Right hindlimb (tissue), 1 donor: ENCODE measurements around the gene CCND3.
"Not testable (repeated sequence)": the region's sequence is repeated elsewhere in the genome, so short reads cannot be mapped to it uniquely, and the experiment has no call there.

Experiments used
- DNase-seq: peaks from one replicate; pipeline ENCODE4 v3.0.0-alpha.2; 2018

The CCND3 gene

DNA sequence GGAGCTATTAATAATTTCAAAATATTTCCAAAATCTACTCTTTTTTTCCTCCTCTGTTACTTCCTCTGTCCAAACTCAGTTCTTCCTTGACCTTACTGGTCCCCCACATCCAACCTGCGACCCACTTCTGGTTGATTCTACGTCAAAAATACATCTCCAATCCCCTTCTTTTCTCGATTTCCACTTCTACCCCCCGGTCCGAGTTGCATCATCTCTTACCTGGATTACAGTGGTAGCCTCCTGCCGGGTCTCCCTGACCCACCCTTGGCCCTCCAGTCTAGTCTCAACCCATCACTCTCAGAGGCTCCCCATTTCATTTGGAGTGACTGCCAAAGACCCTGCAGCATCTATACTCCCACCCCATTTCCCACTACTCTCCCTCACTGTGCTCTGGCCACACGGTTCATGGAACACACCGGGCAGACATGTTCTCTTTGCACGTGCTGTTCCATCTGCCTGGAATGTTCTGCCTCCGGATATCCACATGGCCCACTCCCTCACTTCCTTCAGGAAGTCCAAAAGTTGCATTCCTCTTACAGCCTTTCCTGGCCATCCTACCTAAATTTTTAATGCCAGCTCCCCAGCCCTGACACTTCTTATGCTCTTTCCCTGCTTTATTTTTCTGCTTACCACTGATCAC is 6.1 kb upstream of the CCND3 start:
- DNase-seq: no peak

DNA sequence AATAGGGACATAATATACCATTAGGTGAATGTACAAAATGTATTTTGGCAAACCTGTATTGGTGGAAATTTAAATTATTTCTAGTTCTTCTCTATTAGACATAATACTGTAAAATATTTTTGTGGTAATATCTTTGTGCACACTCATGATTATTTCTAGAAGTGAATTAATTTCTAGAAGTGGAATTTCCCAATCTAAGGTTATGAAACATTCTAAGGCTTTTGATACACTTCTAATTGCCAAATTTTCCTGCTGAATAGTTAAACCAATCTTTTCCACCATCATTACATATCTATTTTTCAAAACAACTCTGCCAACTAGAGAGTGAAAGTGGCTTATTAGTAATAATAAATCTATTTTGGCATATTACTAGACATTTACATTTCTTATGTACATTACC is 1.8 kb upstream of the CCND3 start:
- no peak for DNase-seq

DNA sequence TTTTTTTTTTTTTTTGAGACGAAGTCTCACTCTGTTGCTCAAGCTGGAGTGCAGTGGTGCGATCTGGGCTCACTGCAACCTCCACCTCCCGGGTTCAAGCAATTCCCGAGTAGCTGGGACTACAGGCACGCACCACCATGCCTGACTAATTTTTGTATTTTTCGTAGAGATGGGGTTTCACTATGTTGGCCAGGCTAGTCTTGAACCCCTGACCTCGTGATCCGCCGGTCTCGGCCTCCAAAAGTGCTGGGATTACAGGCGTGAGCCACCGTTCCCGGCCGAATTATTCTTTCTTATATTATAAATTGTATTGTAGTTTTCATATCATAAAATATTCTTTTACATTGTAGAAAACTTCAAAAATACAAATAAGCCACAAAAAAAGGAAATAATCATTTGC is 1.3 kb upstream of the CCND3 start:
- not testable (repeated sequence) for DNase-seq

DNA sequence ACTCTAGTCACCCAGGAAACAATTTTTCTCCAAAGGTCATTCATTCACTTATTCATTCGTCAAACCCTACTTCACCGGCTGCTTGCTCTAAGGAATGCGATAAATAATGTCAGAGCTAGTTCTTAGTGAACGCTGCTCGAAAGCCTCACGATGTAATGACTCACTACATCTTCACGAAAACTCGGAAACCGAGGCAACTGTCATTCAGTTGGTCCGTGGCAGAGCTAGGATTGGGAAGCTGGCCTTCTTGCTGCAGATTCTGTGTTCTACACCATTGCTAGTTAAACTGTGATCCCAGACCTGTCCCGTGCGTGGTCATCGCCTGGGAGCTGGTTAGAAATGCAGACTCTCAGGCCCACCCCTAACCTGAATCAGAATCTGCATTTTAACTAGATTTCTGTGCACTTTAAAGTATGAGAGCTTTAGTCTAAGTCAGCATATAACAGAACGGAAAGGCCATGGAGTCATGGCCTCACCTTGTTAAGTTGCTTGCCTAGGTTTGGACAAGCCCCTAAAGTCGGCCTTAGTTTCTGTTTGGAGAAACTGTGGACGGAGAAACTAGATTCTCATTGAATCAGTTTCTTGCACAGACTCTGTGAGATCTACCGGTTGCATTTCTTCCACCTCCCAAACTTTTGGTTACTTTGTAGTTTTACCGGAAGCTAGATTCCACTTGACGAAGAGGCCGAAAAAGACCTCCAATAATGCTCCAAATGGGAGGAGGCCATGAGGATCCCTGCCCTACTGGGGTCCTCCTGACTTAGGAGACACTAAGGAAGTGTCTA is 651 bp upstream of the CCND3 start:
- DNase-seq: no peak

DNA sequence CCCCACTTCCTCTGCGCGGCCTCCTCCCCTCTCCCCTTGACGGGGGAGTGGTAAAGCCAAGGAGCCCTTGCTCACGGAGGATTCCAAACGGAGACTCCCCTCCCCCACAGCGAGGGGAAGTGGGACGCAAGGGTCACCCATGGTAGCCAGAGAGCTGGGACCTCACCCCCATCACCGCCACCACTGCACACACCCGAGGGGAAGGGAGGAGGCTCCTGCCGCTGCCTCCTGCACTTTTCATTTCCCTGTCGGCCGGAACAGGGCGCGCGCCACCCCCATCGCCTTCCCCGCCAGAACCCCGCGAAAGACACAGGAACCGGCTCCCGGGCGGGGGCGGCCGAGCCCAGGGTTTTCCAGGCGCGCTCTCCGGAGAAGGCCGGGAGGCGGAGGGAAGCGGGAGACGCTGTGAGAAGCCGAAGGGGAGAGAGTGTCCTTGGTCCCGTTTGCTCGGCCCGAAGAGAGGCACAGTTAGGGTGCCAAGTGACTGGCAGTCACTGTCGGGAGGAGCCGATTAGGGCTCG is 789 bp downstream of the CCND3 start:
- DNase-seq: peak; percentile 71

DNA sequence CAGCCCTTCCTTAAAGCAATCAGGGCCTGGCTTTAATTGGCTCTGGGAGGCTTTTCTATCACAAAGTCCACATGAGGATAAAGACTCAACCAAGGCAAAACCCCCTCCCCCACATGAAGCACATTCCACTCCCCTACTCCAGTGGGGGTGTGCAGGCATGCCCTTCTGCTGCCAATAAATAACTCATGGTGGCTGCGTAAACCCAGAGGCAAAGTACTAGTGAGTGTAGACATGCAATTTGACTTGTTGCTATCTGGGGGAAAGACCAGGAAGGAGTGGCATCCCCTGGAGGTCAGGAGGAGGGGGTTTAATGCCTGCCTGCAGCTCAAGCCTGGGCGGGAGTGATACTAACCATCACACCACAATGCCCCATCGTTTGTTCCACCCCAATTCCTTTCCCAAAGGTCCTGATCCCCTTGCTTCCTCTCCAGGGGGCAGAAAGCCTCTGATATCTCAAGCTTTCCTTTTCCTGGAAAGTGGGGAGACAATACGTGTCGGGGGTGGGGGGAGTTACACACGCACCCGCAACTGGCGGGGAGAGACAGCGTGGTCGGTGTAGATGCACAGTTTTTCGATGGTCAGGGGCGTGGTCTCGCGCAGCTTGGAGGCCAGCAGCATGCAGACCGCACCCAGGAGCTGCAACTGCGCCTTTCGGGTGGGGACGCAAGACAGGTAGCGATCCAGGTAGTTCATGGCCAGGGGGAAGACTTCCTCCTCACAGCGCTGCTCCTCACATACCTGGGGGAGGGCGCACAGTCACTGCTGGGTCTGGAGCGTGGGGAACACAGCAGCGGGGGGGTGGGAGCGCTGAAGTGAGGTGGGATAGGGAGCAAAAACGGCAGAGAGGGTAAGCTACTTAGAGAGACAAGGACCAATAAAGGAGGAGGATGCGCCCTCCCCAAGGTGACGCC is 1.5 kb downstream of the CCND3 start:
- peak; percentile 53 for DNase-seq

DNA sequence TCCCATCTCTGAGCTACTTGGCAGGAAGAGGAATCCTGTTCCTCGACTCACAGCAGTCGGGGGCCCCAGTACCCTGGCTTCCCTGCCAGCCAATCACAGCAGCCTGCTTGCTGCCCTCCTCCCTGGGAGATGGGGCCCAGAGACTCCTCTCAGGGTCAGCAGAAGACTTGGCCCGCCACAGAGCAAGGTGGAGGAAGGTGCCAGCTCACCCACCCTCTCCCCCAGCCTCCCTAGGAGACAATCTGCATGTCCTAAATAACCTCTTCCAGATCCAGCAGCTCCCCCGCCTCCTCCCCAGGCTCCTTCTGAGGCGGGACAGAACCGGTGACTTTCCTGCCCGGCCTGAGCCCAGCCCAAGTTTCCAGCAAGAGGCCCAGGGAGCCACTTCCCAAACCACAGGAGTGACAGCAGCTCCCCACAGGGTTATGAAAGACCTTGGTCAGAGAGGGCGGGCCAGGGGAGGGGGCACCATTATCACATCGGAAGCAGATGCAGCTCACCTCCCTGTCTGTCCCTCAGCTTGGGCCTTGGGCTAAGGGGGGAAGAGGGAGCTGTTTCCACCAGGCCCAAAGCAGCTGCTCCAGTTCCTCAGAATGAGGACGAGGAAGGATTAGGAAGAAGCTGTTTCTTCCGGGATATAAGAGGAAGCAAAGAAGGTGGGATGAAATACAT is 2.3 kb downstream of the CCND3 start:
- peak; percentile 81 for DNase-seq

DNA sequence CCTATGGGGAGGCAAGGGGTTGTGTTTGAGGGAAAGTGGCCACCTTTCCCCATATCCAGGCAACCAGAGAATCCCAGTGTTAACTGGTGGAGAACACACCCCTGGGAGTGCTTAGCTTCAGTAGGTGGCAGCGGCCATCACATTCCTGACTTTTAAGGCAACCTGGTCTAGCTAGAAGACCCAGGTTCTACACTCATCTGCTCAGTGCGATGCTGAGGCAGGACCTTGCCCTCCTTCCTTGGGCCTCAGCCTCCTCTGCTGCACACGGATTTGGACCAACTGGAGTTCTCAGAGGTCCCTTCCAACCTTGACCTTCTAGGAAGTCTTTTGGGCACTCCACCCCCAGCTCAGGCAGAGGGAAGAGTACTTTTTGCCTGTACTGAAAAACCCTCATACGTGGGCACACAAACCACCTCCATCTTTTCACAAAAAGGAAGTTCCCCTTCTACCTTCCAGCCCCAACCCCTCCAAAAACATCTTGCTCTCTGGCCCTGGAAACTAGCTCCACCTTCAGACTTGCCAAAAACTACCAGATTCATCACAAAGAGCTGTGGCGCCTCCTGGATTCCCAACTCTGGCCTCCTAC is 2.9 kb downstream of the CCND3 start:
- DNase-seq: no peak

DNA sequence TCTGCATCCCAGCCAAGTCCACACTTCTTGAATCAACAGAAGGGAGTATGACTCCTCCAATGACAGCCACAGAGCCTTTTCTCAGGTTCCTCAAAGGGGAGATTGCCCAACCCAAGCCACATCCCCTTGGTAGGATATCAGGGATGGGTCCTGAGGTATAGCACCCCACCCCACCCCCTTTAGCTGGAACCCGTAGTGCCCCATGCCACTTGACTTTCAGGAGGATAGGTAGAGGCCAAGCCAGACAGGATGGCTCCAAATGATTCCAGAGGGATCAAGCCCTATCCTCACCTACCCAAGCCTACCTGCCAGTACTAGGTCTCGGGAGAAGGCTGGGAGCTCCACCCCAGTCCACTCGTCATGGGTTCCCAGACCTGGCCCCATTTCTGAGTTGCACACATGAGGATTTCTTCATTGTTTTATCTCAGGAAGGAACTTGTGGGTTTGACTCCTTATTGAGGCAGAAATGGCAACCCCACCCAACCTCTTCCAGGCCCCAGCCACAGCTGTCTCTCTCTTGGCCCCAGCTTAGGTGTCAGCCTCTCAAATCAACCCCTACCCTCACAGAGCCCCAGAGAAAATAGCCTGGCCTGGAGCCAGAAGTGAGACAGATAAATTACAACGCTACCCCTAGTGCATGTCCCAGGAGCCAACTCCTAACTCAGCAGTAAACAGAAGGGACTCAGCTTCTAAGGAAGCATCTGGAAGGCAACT is 3.6 kb downstream of the CCND3 start:
- peak; percentile 51 for DNase-seq

DNA sequence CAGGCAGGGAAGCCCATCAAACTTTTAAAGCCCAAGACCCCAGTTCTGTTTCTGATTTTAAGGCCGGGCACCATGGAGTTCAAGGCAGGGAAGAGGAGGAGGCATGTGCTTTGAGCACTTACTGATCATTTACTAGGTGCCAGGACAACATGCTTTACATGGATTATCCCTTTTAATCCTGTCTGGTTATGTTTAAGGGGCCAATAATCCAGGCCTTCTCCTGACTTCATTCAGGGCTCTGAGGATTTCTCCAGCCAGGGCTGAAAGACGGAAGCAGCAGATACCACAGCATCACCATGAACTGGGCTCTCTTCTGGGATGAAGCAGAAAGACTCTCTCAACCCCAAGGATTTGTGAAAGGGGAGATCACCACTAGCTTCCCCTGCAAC is 4.1 kb downstream of the CCND3 start:
- no peak for DNase-seq

DNA sequence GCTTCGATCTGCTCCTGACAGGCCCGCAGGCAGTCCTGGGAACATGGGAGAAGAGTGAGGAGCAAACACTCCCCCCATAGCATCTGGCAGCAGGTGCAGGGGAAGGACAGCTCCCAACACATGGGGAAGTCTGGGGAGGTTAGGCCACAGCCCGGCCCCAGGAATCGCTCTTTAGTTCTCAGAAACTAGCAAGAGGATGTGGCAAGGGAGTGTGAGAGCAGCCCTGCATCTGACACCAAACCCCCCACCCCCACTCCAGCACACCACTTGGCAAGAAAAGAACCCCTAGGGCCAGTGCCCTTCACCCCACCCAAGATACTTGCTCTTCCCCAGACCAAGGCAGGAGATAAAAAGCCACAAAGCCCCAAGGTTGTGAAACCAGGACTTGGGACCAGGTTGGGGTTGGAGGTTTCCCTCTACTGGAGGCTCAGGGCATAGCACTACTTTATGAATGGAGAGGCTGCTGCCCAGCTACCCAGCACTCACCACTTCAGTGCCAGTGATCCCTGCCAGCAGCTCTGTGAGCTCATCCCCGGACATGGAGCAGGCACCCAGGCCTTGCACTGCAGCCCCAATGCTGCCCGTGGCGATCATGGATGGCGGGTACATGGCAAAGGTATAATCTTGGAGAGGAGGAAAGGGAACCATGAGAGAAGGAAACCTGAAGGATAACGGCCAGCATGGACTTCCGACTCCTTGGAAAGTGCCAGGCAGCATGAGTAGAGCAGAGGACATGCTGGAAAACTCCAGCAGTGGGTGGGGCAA is 5.4 kb downstream of the CCND3 start:
- peak; percentile 67 for DNase-seq

DNA sequence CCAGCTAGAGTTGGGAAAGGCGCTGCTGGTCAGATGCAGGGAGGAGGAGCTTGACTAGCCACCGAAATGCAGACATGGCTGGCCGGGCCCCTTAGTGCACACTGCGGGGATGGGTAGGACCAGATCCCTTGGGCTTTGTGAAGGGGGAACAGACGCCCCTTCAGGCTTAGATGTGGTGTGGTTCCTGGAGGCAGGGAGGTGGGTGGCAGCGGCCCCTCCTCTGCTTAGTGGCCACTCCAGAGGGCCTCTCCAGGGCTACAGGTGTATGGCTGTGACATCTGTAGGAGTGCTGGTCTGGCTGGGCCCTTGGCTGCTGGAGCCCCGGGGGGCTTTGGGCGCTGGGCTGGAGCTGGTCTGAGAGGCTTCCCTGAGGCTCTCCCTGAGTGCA is 5.9 kb downstream of the CCND3 start:
- peak; percentile 32 for DNase-seq

DNA sequence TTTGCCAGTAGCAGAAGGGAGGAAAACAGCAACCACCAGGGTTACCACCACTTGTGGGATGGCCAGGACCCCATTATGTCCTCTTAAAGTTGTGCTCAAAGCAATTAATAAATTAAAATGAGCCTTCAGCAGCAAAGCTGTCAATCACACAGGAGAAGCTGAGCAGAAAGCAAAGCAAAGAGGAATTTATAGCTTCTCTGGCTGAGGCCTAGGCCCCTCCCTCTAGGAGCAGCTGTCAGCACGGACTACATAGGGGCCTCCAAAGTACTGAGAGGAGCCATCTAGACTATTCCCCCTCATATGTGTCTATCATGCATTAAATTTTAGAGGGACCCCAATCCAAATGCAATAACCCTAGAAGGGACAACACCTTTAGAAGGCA is 6.4 kb downstream of the CCND3 start:
- no peak for DNase-seq

DNA sequence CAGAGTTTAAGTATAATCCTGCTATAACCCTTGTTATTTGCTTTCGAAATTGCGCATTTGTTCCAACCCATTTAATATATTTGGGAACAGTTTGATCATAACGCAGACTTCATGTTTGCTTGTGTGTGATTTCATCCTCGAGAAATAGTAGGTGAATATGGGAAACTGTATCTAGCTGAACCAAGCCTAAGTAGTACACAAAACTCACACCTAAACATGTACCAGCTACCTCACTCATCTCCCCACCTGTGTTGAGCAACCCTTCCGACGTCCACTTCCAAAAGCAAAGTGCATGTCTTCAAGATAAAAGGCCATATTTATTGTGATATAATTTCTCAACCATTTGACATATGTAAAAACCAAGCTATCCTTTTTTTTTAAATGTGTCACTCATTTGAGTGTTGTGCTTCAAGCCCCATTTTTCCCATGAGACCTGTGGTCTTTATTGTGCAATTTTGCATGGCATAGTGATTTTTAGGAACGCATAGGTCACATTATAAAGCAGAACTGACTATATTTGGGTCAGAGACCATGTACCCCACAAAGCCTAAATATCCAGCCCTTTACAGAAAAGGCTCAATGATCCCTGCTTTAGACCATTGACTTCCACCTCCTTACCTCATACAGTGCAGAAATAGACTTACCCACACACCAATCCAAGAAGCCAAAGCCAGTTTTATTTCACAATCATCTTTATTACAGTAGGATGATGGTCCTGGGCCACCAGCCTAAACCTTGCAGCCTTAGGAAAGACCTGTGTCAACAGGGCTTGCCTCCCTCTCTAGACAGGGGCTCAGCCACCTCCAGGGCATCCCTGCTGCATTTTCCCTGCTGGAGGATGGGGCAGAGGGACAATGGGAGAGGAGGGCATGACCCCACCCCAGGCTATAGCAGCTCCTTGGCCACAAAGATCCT is 7.1 kb downstream of the CCND3 start:
- no peak for DNase-seq

DNA sequence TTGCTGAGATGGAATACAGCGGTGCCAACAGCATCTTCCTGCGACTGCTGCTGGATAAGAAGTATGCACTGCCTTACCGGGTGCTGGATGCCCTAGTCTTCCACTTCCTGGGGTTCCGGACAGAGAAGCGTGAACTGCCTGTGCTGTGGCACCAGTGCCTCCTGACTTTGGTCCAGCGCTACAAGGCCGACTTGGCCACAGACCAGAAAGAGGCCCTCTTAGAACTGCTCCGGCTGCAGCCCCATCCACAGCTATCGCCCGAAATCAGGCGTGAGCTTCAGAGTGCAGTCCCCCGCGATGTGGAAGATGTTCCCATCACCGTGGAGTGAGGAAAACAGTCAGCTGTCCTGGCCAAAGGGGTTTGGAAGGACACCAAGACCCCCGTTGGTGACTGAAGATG is 9.2 kb downstream of the CCND3 start:
- DNase-seq: no peak

DNA sequence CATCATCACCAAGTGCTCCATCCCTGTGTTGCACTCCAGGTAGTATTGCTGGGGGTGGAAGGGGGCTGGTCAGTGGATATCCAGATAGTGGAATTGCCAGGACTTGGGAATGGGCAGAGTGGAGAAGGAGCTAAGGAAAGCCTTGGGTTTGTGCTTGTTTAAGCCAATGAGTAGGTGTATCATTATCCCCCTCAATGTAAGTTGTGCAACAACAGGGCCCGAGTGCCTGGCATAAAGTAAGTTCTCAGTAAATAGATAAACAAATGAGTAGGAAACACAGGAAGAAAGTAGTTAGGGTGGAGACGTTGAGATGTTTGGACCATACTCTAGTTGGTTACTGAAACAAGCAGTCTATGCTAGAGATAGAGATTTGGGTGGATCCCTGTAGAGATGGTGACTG is 9.8 kb downstream of the CCND3 start:
- no peak for DNase-seq

DNA sequence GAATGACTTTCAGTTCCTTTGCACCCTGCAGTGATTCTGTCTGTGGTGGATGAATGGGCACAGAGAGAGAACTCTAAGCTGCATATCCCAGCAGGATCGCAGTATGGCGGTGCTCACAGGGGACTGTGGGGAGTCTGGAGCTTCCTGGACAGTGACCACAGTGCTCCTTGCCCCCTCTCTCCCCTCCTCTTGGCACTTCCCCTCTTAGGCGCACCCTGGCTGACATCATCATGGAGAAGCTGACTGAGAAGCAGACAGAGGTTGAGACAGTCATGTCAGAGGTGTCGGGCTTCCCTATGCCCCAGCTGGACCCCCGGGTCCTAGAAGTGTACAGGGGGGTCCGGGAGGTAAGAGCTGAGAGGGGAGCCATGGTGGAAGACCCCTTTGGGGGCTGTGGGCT is 11.7 kb downstream of the CCND3 start:
- no peak for DNase-seq

DNA sequence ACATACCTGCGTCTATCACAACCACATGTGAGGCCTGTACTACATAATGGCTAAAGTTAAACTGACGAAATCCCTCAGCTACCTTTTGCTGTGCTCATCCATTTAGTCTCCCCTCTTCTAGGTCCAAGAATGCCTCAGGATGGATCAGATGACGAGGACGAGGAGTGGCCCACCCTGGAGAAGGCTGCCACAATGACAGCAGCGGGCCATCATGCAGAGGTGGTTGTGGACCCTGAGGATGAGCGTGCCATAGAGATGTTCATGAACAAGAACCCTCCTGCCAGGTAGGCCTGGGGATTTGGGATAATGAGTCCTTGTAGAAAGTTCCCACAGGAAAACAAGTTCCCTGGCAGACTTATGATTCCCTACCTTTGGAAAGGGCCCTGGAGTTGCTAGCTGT is 14.4 kb downstream of the CCND3 start:
- DNase-seq: no peak

DNA sequence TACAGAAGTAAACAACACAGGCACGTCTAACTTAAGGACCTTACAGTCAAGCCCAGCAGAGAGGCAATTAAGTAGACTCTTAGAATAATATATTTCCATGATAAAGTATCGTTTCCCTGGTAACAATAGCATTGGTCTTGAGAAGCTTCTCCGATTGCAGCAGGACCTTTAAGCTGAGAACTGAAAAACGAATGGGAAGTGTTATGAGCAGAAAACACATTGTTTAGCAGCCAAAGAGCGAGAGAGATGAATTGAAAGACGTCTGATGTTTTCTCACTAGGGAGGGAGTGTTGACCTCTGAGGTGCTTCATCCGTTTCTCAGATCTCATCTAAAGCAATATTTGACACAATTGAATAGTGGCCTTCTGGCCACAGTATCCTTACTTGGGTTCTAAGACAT is 19.5 kb downstream of the CCND3 start:
- no peak for DNase-seq

DNA sequence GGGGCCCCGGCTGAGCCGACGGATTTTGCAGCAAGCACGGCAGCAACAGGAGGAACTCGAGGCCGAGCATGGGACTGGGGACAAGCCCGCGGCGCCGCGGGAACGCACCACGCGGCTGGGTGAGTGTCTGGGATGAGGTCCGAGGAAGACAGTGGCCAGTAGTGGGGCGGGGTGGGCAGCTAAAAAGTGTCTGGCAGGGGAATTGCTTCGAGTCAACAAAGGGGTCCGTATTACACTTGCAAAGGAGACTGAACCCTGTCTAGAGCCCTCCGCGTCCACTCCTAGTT is 20.0 kb downstream of the CCND3 start:
- no peak for DNase-seq
